ENCODE data around the gene NABP2. TPM values are rescaled to one million over a fixed set of nuclear protein-coding genes. Genes with fewer than 3 reads are reported as not detected.

The NABP2 gene
- total and polyA plus RNA-seq, 2 donors (not counting 1 experiment from before 2014, with no cell fraction given), result 14.9 to 16.1 TPM

- Mint-ChIP-seq H3K4me3 (no peak overlapping the region), H3K4me1 (no peaks in the 10 kb centered on the region), H3K9me3 (ENCODE audit: insufficient read depth) (no peaks in the 10 kb centered on the region), H3K27me3 (no peaks in the 10 kb centered on the region), H3K27ac (no peak overlapping the region)
- Histone ChIP-seq H3K4me2 (replicated peaks; ENCODE audit: low read depth, low read length, poor library complexity, severe bottlenecking) (no peak overlapping the region), H3K27me3 (replicated peaks in 1 of 4; ENCODE audit: control extremely low read depth in 1 of 4, control insufficient read depth in 3 of 4, insufficient read depth in 4 of 4, low read length in 3 of 4) (no peaks in the 10 kb centered on the region), H3K9ac (ENCODE audit: low read length) (no peak overlapping the region), H3K27ac (ENCODE audit: low read length in 2 of 2) (no peak overlapping the region), H3K36me3 (replicated peaks in 1 of 2; ENCODE audit: control extremely low read depth in 1 of 2, control insufficient read depth in 1 of 2, extremely low read depth in 1 of 2, insufficient read depth in 2 of 2, low read length in 1 of 2) (peaks cover 2 to 82% of the 10 kb centered on the region in 2 experiments), H3K4me1 (ENCODE audit: control insufficient read depth in 2 of 2, insufficient read depth in 2 of 2, low read length in 2 of 2) (no peaks in the 10 kb centered on the region), H2AFZ (ENCODE audit: insufficient read depth, low read depth, low read length, poor library complexity, severe bottlenecking) (no peak overlapping the region), H4K20me1 (ENCODE audit: control insufficient read depth, insufficient read depth, low read length, poor library complexity, severe bottlenecking) (no peaks in the 10 kb centered on the region), H3K79me2 (ENCODE audit: control insufficient read depth, insufficient read depth, low read length) (peaks cover under 1% of the 10 kb centered on the region), H3K4me3 (ENCODE audit: control extremely low read depth in 1 of 5, extremely low read depth in 1 of 5, insufficient read depth in 1 of 5, low read depth in 2 of 5, low read length in 4 of 5) (no peak overlapping the region), H3K9me3 (ENCODE audit: control extremely low read depth in 1 of 3, control insufficient read depth in 2 of 3, insufficient read depth in 1 of 3, low read length in 2 of 3) (no peaks in the 10 kb centered on the region)
- ATAC-seq (ENCODE audit: low read depth) (no peak), DNase-seq (no peak)
- TF ChIP-seq CTCF (IDR thresholded peaks at IDR 0.05), result no peak
- no peak for TF ChIP-seq EZH2 (IDR thresholded peaks at IDR 0.05; ENCODE audit: borderline replicate concordance, insufficient read depth, low read depth, low read length, poor library complexity, severe bottlenecking)
- 98% methylated on average over 8 of the region's 8 CpGs for WGBS (ENCODE audit: insufficient coverage)
- intact Hi-C loops (cut with micrococcal nuclease), result no loop called here
- ChIA-PET CTCF (interaction anchor here (1.3 to 2.0 kb wide), 2 partner anchors 10 to 59 kb away, joined by 3 to 5 read pairs; partner anchors contain the start of genes ANKRD52 and SMARCC2), POLR2A (no interaction called here)
These were observed 24.6 kb downstream of the NABP2 start for GRCh38 chr12:56248711-56249110.

- H3K27me3 ChIP-seq (replicated peaks in 1 of 4; ENCODE audit: control extremely low read depth in 1 of 4, control insufficient read depth in 3 of 4, insufficient read depth in 4 of 4, low read length in 3 of 4), result no peaks in the 10 kb centered on the region
- TF ChIP-seq EZH2 (IDR thresholded peaks at IDR 0.05; ENCODE audit: borderline replicate concordance, insufficient read depth, low read depth, low read length, poor library complexity, severe bottlenecking), result no peak
- no peak for TF ChIP-seq CTCF (IDR thresholded peaks at IDR 0.05)
- no peak overlapping the region for H3K27ac Mint-ChIP-seq
- H3K4me3 ChIP-seq (ENCODE audit: control extremely low read depth in 1 of 5, extremely low read depth in 1 of 5, insufficient read depth in 1 of 5, low read depth in 2 of 5, low read length in 4 of 5), result no peak overlapping the region
- H3K9ac ChIP-seq (ENCODE audit: low read length), result no peak overlapping the region
- 96% methylated on average over 2 of the region's 3 CpGs for WGBS (ENCODE audit: insufficient coverage)
- H3K4me2 ChIP-seq (replicated peaks; ENCODE audit: low read depth, low read length, poor library complexity, severe bottlenecking), result no peak overlapping the region
- H3K27me3 Mint-ChIP-seq, result no peaks in the 10 kb centered on the region
- DNase-seq (no peak), ATAC-seq (ENCODE audit: low read depth) (no peak)
- peaks cover 2 to 78% of the 10 kb centered on the region in 2 experiments for H3K36me3 ChIP-seq (replicated peaks in 1 of 2; ENCODE audit: control extremely low read depth in 1 of 2, control insufficient read depth in 1 of 2, extremely low read depth in 1 of 2, insufficient read depth in 2 of 2, low read length in 1 of 2)
- H3K4me1 Mint-ChIP-seq, result peaks cover 11% of the 10 kb centered on the region
- H3K4me3 Mint-ChIP-seq, result no peak overlapping the region
- peaks cover 18% of the 10 kb centered on the region for H4K20me1 ChIP-seq (ENCODE audit: control insufficient read depth, insufficient read depth, low read length, poor library complexity, severe bottlenecking)
- peaks cover 23% of the 10 kb centered on the region for H3K79me2 ChIP-seq (ENCODE audit: control insufficient read depth, insufficient read depth, low read length)
- intact Hi-C loops (cut with micrococcal nuclease), result no loop called here
- H2AFZ ChIP-seq (ENCODE audit: insufficient read depth, low read depth, low read length, poor library complexity, severe bottlenecking), result no peak overlapping the region
- ChIA-PET POLR2A (interaction anchor here (0.7 kb wide), 1 partner anchor 14 kb away, joined by 3 read pairs; the partner anchor contains the start of gene COQ10A), CTCF (interaction anchor here (1.4 kb wide), 1 partner anchor 47 kb away, joined by 4 read pairs; no protein-coding TSS in a partner anchor)
- H3K4me1 ChIP-seq (ENCODE audit: control insufficient read depth in 2 of 2, insufficient read depth in 2 of 2, low read length in 2 of 2), result peaks cover 11 to 13% of the 10 kb centered on the region in 2 donors
- H3K27ac ChIP-seq (ENCODE audit: low read length in 2 of 2), result no peak overlapping the region
- H3K9me3 Mint-ChIP-seq (ENCODE audit: insufficient read depth), result no peaks in the 10 kb centered on the region
- no peaks in the 10 kb centered on the region for H3K9me3 ChIP-seq (ENCODE audit: control extremely low read depth in 1 of 3, control insufficient read depth in 2 of 3, insufficient read depth in 1 of 3, low read length in 2 of 3)
These were observed 28.5 kb downstream of the NABP2 start for GRCh38 chr12:56252649-56253048.

All from B cell (primary cell).